ENCODE data around the gene PLA2G4D.
"Not testable (repeated sequence)": the region's sequence is repeated elsewhere in the genome, so short reads cannot be mapped to it uniquely, and the experiment has no call there.

PLA2G4D gene

GRCh38 chr15:42097018-42097417, 2.7 kb upstream of the PLA2G4D start:
- H3K4me3 ChIP-seq (ENCODE audit: low read depth, low read length), result no peak overlapping the region
- no peaks in the 10 kb centered on the region for H3K79me2 ChIP-seq
- no peak overlapping the region for H3K4me2 ChIP-seq (ENCODE audit: low read length)
- no peaks in the 10 kb centered on the region for H3K9me3 ChIP-seq (ENCODE audit: control insufficient read depth, low read length)
- H3K27me3 ChIP-seq (ENCODE audit: control insufficient read depth, insufficient read depth, low read length), result no peaks in the 10 kb centered on the region
- TF ChIP-seq CTCF (IDR thresholded peaks at IDR 0.05), result no peak
- H3K27ac ChIP-seq, result no peak overlapping the region
- no peak overlapping the region for H3K9ac ChIP-seq
- no peaks in the 10 kb centered on the region for H3K36me3 ChIP-seq (ENCODE audit: control insufficient read depth, insufficient read depth, low read length)
- no peaks in the 10 kb centered on the region for H3K4me1 ChIP-seq
- H2AFZ ChIP-seq, result no peak overlapping the region

- H3K9me3 ChIP-seq (ENCODE audit: control insufficient read depth, low read length), result no peaks in the 10 kb centered on the region
- H3K27me3 ChIP-seq (ENCODE audit: control insufficient read depth, insufficient read depth, low read length), result no peaks in the 10 kb centered on the region
- TF ChIP-seq CTCF (IDR thresholded peaks at IDR 0.05), result no peak
- no peak overlapping the region for H3K9ac ChIP-seq
- H3K79me2 ChIP-seq, result no peaks in the 10 kb centered on the region
- H3K4me1 ChIP-seq, result no peaks in the 10 kb centered on the region
- H3K4me3 ChIP-seq (ENCODE audit: low read depth, low read length), result no peak overlapping the region
- no peak overlapping the region for H3K27ac ChIP-seq
- no peak overlapping the region for H2AFZ ChIP-seq
- H3K4me2 ChIP-seq (ENCODE audit: low read length), result no peak overlapping the region
- H3K36me3 ChIP-seq (ENCODE audit: control insufficient read depth, insufficient read depth, low read length), result no peaks in the 10 kb centered on the region
These were observed 396 bp downstream of the PLA2G4D start for GRCh38 chr15:42093966-42094365.

- Histone ChIP-seq H3K27me3 (ENCODE audit: control insufficient read depth, insufficient read depth, low read length) (no peaks in the 10 kb centered on the region), H3K36me3 (ENCODE audit: control insufficient read depth, insufficient read depth, low read length) (no peaks in the 10 kb centered on the region), H3K9me3 (ENCODE audit: control insufficient read depth, low read length) (no peaks in the 10 kb centered on the region), H3K4me3 (ENCODE audit: low read depth, low read length) (no peak overlapping the region), H3K9ac (no peak overlapping the region), H3K4me1 (no peaks in the 10 kb centered on the region), H3K79me2 (no peaks in the 10 kb centered on the region), H3K4me2 (ENCODE audit: low read length) (no peak overlapping the region), H3K27ac (no peak overlapping the region), H2AFZ (no peak overlapping the region)
- TF ChIP-seq CTCF (IDR thresholded peaks at IDR 0.05), result no peak
These were observed 1.7 kb downstream of the PLA2G4D start for GRCh38 chr15:42092398-42093318.

GRCh38 chr15:42091753-42092397, 2.5 kb downstream of the PLA2G4D start:
- H3K27me3 ChIP-seq (ENCODE audit: control insufficient read depth, insufficient read depth, low read length); H3K79me2 ChIP-seq; H2AFZ ChIP-seq: not testable (repeated sequence)

GRCh38 chr15:42090781-42091180, 3.6 kb downstream of the PLA2G4D start:
- no peak overlapping the region for H3K4me2 ChIP-seq (ENCODE audit: low read length)
- no peak for TF ChIP-seq CTCF (IDR thresholded peaks at IDR 0.05)
- no peaks in the 10 kb centered on the region for H3K27me3 ChIP-seq (ENCODE audit: control insufficient read depth, insufficient read depth, low read length)
- no peaks in the 10 kb centered on the region for H3K79me2 ChIP-seq
- no peak overlapping the region for H3K9ac ChIP-seq
- no peak overlapping the region for H2AFZ ChIP-seq
- H3K4me1 ChIP-seq, result no peaks in the 10 kb centered on the region
- no peak overlapping the region for H3K27ac ChIP-seq
- no peaks in the 10 kb centered on the region for H3K9me3 ChIP-seq (ENCODE audit: control insufficient read depth, low read length)
- H3K36me3 ChIP-seq (ENCODE audit: control insufficient read depth, insufficient read depth, low read length), result no peaks in the 10 kb centered on the region
- H3K4me3 ChIP-seq (ENCODE audit: low read depth, low read length), result no peak overlapping the region

More at GRCh38 chr15:42091753-42092397, 2.5 kb downstream of the PLA2G4D start:
- not testable (repeated sequence) for H3K9ac ChIP-seq; H3K4me3 ChIP-seq (ENCODE audit: low read depth, low read length); H3K4me2 ChIP-seq (ENCODE audit: low read length); H3K36me3 ChIP-seq (ENCODE audit: control insufficient read depth, insufficient read depth, low read length); H3K27ac ChIP-seq; H3K9me3 ChIP-seq (ENCODE audit: control insufficient read depth, low read length); H3K4me1 ChIP-seq

All from parathyroid adenoma (tissue), 2 donors.